Stimulated activated naive CD4-positive, alpha-beta T cell (primary cell): ENCODE data around the gene BPIFB4.

ENCODE experiments used
- DNase-seq, 6 experiments: peaks; one replicate each; lab custom pipeline; 2025; lab: John Stamatoyannopoulos, UW

The BPIFB4 gene

DNA sequence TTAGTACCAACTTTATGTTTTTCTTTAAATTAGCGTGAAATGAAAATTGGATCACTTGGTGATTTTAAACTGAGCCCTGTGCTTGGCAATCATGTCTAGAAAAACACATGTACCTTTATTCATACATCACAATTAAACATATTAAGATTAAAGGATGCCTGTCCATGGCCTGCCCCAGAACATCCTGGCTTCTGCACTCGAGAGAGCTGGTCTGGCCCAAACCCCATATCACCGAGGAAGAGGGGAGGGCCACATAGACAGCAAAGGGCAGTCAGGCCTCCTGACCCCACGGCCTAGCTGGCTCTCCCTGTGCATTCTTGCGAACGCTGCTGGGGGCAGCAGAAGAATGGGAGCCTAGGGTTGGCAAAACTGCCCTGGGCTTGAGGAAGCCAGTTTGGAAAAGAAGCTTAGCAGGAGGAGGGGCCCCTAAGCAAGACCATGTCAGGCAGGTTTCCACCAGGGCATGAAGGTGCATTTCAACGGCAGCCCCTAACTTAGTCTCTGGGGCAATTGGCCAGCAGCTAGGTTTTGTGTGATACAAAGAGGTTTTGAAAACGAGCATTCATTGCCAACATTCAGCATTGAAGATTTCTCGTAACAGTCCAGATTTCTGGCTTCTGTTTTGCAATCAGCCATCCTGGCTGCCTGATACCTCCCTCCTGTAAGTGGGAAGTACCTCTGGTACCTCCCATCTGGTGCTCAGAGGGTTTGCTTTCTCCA lies 17.2 kb upstream of the BPIFB4 start:
- no peak for DNase-seq

DNA sequence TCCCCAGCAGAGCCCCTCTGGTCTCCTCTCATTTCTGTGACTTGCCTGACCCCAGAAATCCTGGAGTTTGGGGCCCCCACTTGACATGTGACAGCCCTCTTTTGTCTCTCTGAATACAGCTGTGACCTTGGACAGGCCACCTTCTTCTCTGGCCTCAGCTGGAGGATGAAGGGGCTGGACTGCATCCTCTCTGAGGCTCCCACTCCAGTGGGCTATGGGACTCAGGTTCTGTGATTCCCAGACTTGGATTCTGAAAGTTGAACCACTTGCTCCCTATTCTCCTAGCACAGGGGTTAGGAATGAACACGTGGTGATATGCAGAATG lies 16.7 kb upstream of the BPIFB4 start:
- DNase-seq, result no peak

- no peak for DNase-seq
These were observed 16.2 kb upstream of the BPIFB4 start for GRCh38 chr20:33063271-33063670.

GRCh38 chr20:33064572-33065287 lies 14.7 kb upstream of the BPIFB4 start:
- DNase-seq, result no peak

- no peak for DNase-seq
These were observed 13.7 kb upstream of the BPIFB4 start for GRCh38 chr20:33065785-33066184.

DNA sequence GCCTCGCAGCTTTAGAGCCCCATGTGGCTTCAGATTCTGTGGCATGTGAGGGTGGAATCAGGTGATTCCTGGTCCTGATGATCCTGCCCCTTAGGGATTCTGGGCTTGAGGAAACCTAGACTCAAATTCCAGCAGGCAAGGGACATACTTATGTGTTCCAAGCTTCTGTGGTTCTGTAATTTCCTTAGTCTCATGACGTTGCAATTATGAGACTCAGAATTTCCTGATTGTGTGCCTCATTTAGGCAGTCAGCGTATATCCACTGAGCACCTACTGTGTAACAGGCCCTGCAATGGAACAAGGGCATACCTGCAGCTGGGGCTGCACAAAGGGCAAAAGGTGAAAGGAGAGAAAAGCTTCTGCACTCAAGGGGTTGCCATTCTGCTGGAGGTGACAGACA lies 11.6 kb upstream of the BPIFB4 start:
- no peak for DNase-seq

- DNase-seq, result no peak
These were observed 11.0 kb upstream of the BPIFB4 start for GRCh38 chr20:33068251-33068939.

GRCh38 chr20:33069673-33070072 lies 9.8 kb upstream of the BPIFB4 start:
- no peak for DNase-seq

DNA sequence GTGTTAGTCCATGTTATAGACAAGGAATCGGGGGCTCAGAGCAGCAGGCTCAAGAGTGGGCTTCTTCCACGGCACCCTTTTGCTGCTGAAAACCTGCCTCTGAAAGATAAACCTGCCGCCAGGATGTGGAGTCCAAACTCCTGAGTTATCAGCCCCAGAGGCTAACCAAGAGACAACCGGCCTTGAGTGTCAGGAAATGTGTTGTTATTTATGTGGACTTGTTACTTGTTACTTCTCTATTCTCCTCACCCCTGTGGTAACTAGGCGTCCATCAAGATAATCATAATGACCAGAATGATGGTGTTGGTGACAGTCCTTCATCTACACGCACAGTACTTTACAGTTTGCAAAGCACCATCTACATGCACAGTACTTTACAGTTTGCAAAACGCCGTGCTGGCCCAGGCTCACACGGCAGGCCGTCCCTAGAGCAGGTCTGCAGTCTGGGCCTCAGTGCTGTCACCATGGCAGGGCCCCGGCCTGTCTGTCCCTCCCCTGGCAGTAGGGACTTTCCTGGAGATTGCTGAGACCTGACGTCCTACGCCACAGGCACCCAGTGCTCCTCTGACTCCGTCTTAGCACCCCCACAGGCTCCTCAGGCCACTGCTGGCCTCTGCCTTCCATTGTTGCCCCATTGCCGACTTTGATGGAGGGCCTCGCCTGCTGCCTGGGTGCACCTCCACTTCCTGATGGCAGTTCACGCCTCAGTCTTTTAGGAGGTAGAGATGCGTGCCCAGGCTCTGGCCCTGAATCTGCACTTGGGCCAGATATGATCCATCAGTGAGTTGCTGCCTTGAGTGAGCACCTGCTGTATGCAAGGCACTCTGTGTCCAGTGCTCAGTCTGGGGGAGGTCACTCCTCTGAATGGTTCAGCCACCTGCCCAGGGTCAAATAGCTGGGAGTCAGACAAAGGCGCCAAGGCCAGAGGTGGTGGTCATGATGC lies 9.1 kb upstream of the BPIFB4 start:
- DNase-seq, result no peak

- DNase-seq, result no peak
These were observed 8.2 kb upstream of the BPIFB4 start for GRCh38 chr20:33071198-33071597.

- DNase-seq, result no peak
These were observed 7.1 kb upstream of the BPIFB4 start for GRCh38 chr20:33072362-33072761.

DNA sequence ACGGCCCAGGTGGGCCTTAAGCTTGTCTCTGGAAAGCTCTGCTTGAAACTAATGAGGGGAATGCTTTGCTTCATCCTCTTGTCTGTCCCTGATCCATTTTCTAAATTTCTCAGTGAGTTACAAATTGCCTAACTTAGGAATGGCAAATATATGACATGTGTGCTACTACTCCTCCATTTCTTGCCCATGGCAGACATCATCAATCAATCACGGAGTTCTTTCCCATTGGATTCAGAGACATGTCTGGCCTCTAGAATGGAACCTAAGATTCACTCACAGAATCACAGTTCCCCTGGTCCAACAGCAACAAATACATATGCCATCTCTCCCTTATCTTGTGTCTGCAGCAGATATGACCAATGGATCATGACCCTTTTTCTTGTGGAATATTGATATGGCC lies 6.6 kb upstream of the BPIFB4 start:
- no peak for DNase-seq

DNA sequence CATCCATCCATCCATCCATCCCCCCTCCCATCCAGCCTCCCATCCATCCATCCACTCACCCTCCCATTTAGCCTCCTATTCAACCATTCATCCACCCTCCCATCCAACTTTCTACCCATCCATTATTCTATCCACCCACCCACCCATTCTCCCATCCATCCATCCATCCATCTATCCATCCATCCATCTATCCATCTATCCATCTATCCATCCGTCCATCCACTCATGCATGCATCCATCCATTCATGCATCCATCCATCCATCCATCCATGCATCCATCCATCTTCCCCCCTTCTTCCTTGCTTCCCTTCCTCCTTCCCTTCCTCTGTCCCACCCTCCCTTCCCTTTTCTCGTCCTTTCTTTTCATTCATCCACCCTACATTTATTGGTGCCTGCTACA lies 4.8 kb upstream of the BPIFB4 start:
- no peak for DNase-seq

DNA sequence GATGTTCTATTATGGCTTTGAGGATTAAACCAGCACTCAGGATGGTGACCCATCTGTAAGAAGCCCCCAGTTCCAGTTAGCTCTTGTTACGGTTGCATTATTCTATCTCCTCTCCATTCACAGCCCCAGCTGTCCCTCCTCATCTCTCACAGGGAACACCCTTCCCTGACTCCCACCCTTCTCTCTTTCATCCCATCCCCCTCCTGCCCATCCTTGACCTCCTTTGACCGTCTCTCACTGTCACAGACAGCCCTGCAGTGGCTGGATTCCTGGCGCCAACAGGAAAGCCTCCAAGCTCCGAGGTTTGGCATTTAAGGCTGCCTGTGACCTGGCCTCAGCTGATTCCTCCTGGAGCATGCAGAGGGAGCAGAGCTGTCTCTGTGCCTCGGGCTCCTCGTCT lies 4.2 kb upstream of the BPIFB4 start:
- no peak for DNase-seq

DNA sequence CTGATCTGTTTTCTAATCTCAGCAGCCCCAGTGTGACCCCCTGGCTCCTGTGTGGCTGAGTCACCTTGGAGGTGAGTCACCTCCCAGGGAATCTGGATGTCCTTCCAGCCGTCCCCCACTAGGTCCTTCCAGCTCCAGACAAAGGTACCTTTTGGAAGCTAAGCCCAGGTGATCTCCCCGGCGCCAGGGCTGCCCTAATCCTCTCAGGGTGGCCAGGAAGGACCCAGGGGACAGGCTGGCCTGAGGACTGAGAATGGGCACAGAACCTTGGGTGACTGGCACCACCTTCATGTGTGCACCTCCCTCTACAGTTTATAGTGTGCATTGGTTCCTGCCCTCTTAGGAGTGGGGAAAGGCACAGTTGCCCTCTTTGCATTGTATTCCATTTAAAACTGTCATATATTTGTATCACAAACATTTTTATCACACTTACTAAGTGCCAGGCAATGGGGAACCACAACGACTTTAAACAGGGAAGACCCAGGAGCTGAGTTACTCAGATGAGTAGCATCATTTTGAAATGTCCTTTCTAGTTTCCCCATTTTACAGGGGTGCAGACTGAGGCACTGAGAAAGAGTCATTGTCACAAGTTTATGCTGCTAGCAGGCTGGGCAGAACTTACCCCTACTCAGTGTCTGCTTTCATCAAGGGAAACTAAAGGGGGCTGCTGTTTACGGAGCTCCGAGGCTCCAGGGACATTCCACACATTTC lies 2.6 kb upstream of the BPIFB4 start:
- peak in 4 of 6 experiments; percentile 6 to 38 (median 14) for DNase-seq

GRCh38 chr20:33081411-33082154 lies 2.1 kb downstream of the BPIFB4 start:
- no peak for DNase-seq

GRCh38 chr20:33082546-33082945 lies 3.1 kb downstream of the BPIFB4 start:
- no peak for DNase-seq

DNA sequence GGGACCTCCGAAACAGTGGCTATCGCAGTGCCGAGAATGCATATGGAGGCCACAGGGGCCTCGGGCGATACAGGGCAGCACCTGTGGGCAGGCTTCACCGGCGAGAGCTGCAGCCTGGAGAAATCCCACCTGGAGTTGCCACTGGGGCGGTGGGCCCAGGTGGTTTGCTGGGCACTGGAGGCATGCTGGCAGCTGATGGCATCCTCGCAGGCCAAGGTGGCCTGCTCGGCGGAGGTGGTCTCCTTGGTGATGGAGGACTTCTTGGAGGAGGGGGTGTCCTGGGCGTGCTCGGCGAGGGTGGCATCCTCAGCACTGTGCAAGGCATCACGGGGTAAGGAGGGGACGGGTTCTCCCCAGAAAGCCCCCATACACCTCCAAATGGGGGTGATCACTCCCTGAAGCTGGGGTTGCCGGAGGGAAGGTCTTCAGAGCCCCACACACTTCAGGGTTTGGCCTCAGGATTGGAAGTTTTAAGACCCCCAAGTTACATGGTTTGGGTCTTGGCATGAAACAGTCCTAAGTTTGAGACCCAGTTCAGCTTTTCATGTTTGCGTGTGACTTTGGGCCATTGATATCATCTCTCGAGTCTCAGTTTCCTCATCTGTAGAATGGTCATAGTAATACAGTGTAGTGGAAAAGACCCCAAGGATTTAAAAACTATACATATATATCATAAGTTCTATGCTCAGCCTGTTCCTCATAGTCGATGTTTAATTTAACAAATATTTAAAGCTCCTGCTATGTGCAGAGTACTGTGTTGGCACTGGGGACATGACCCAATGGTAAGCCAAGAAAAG lies 4.3 kb downstream of the BPIFB4 start:
- DNase-seq, result no peak

GRCh38 chr20:33084722-33085121 lies 5.3 kb downstream of the BPIFB4 start:
- no peak for DNase-seq
